Spleen (tissue), 11 donors: ENCODE measurements around the gene CIAO2B. TPM values are rescaled to one million over a fixed set of nuclear protein-coding genes. Genes with fewer than 3 reads are reported as not detected.
"Not testable (repeated sequence)": the region's sequence is repeated elsewhere in the genome, so short reads cannot be mapped to it uniquely, and the experiment has no call there.

Experiments used
- DNase-seq: peaks from one replicate; pipeline ENCODE4 v3.0.0-alpha.2; 2020
- H3K27ac ChIP-seq, 8 donors: fragments of 200-600 bp; sonication (generic) in 7 of 8; 1 replicate in 4 of 8; 2 replicates in 4 of 8; pipeline versions ENCODE4 v1.5.0 to v1.8.0; 2016 to 2021; ENCODE audit warnings: inconsistent platforms in 4 of 8, mild to moderate bottlenecking in 4 of 8, moderate library complexity in 1 of 8
- H3K27me3 ChIP-seq, 7 donors: fragments of 200-600 bp; sonication (generic) in 6 of 7; replicated peaks in 1 of 7; 1 replicate in 4 of 7; 2 replicates in 3 of 7; pipeline versions ENCODE4 v1.5.0 to v1.8.0; 2016 to 2021; ENCODE audit warnings: inconsistent platforms in 3 of 7, mild to moderate bottlenecking in 1 of 7
- H3K36me3 ChIP-seq, 6 donors: fragments of 200-600 bp; sonication (generic) in 5 of 6; 1 replicate in 4 of 6; 2 replicates in 2 of 6; pipeline versions ENCODE4 v1.5.0 to v1.8.0; 2016 to 2021; ENCODE audit warnings: inconsistent platforms in 2 of 6
- H3K4me1 ChIP-seq, 6 donors: fragments of 200-600 bp; sonication (generic) in 5 of 6; 1 replicate in 3 of 6; 2 replicates in 3 of 6; pipeline versions ENCODE4 v1.5.0 to v1.8.0; 2016 to 2021; ENCODE audit warnings: inconsistent platforms in 3 of 6
- H3K4me3 ChIP-seq, 8 donors: fragments of 200-600 bp; sonication (generic) in 7 of 8; 1 replicate in 4 of 8; 2 replicates in 4 of 8; pipeline versions ENCODE4 v1.5.0 to v1.8.0; 2016 to 2021; ENCODE audit warnings: inconsistent platforms in 4 of 8, mild to moderate bottlenecking in 4 of 8, moderate library complexity in 2 of 8
- H3K9me3 ChIP-seq, 8 donors: fragments of 200-600 bp; sonication (generic) in 7 of 8; 1 replicate in 4 of 8; 2 replicates in 4 of 8; pipeline versions ENCODE4 v1.5.0 to v1.8.0; 2016 to 2021; ENCODE audit warnings: inconsistent platforms in 4 of 8
- CTCF ChIP-seq, 11 experiments: fragments of 200-600 bp in 7 of 11; fragments of 450-650 bp in 4 of 11; sonication (generic) in 4 of 11; IDR thresholded peaks in 8 of 11; conservative IDR thresholded peaks in 3 of 11; 1 replicate in 7 of 11; 2 replicates in 4 of 11; pipeline versions ENCODE4 v1.4.0 to v1.8.0; 2016 to 2021; ENCODE audit warnings: antibody characterized with exemption in 11 of 11, inconsistent platforms in 4 of 11, mild to moderate bottlenecking in 1 of 11
- POLR2A ChIP-seq, 3 donors: fragments of 450-650 bp; IDR thresholded peaks; one replicate each; pipeline ENCODE4 v1.5.1; 2017; ENCODE audit warnings: antibody characterized with exemption in 3 of 3, mild to moderate bottlenecking in 1 of 3
- POLR2AphosphoS5 ChIP-seq, 3 donors: sonication (generic); formaldehyde crosslinking; IDR thresholded peaks; one replicate each; pipeline ENCODE4 v1.5.1; 2017; ENCODE audit warnings: antibody characterized with exemption in 3 of 3
- WGBS, 5 donors: extraction: QIAGEN DNeasy Blood & Tissue Kit in 3 of 5; methylation state at CpG; one replicate each; pipeline versions ENCODE4 v1.1.5 to v1.1.7; 2013 to 2018; 5-methylcytosine and 5-hydroxymethylcytosine counted together
- intact Hi-C: fragments of 100-400 bp; cut with DNase I; formaldehyde crosslinking; loops from one replicate; pipeline ENCODE4 v1.15.0; 2023; ENCODE audit warnings: low total_unique reads
- polyA plus RNA-seq, 3 donors: library from polyadenylated mRNA; stranded (reverse); fragments of 200-250 nt; gene quantifications; one replicate each; pipeline ENCODE4 v1.2.1, GENCODE V29; 2013
- total RNA-seq, 7 donors: library from RNA; depleted of rRNA in 3 of 7; stranded (reverse); fragments of >200 nt in 3 of 7; fragmentation: NEBNext Ultra II Directional in 4 of 7; extraction: Animal tissue kit (Norgen Biotek cat#: 25700) in 4 of 7; gene quantifications; one replicate each; pipeline versions ENCODE4 v1.1.0 to v1.2.1, GENCODE V29; 2016 to 2021
- donor health status: healthy with polysubstance abuse.
- donor health status: DM: no; HTN: no; CAD: no; lungs with moderate emphysema.
- donor health status: DM: no; HTN: no; CAD: no.
- donor health status: Bipolar disorder and iron deficiency.
- donor health status: healthy.
- donor health status: DM: no; HTN: no; CAD: no.
- donor health status: DM: yes; HTN: yes; CAD: no.

The CIAO2B gene
- total and polyA plus RNA-seq, 10 donors, result 46.8 to 168 (median 58.1) TPM

DNA sequence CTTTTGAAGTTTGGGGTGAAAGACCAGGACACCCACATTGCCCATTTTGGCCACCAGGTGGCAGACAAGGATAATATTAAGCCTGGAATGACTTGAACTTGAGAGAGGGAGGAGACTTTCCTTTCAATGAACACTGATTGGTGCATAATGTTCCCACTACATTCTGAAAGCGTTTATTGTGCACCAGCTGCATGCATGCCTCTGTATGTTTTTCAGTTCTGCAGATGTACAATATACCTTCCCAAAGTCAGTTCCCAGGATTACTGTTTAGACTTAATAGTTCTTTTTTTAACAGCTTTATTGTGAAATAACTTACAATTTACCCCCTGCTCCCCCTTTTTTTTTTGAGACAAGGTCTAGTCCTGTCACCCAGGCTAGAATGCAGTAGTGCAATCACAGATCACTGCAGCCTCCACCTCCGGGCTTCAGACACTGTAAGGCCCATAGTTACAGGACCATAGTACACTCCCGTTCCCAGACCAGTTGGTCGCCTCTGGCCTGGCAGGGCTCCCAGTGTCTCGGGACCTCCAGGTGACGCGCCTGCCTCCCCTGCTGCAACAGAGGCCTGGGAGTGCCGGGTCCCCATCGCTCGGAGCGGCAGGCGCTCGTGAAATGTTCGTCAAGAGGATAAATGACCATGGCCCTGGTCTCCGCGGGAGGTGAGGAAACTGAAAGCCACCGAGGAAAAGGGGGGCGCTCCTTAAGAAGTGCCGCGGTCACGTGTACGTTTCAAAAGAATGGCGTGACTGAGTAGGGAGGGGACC lies 13.3 kb upstream of the CIAO2B start:
- H3K36me3 ChIP-seq, result peaks cover 0 to 20% (median 16%) of the 10 kb centered on the region in 6 donors
- H3K27me3 ChIP-seq, result peaks cover 0 to 49% (median 17%) of the 10 kb centered on the region in 7 donors
- WGBS, 5 donors, result 0 to 1% (median 0%) methylated on average over 9 to 23 of the region's 23 CpGs
- H3K4me1 ChIP-seq, result peaks cover 5 to 28% (median 21%) of the 10 kb centered on the region in 6 donors
- no peak overlapping the region for H3K27ac ChIP-seq
- TF ChIP-seq POLR2A (IDR thresholded peaks at IDR 0.05) (no peak), CTCF (IDR thresholded peaks at IDR 0.05 in 8 of 11, conservative IDR thresholded peaks at IDR 0.05 in 3 of 11) (peak; percentile 87 to 97 (median 94)), POLR2AphosphoS5 (IDR thresholded peaks at IDR 0.05) (peak in 1 of 3 donors; percentile 41)
- peaks cover 0 to 5% (median 0%) of the 10 kb centered on the region in 8 donors for H3K9me3 ChIP-seq
- DNase-seq, result peak; percentile 86
- intact Hi-C loops, result no loop called here
- H3K4me3 ChIP-seq, result peak overlapping the region; percentile 33 to 70 (median 46)

GRCh38 chr16:66946974-66947301 lies 12.7 kb upstream of the CIAO2B start:
- peaks cover 0 to 25% (median 21%) of the 10 kb centered on the region in 6 donors for H3K36me3 ChIP-seq
- intact Hi-C loops, result no loop called here

DNA sequence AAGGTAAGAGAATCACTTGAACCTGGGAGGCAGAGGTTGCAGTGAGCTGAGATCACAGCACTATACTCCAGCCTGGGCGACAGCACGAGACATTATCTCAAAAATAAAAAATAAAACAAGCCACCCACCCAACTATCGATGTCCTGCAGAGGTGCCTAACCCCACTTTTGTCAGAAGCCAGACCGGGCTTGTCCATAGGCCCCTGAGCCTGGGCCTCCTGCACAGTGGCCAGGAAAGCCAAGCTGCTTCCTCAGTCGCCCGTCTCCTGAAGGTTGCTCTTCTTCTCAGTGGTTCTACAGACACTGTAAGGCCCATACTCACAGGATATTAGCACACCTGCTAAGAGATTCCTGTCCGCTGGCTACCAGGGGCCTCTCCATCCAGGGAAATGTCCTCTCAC lies 12.3 kb upstream of the CIAO2B start:
- 69 to 85% (median 77%) methylated on average over 7 of the region's 7 CpGs for WGBS, 5 donors
- TF ChIP-seq CTCF (IDR thresholded peaks at IDR 0.05 in 8 of 11, conservative IDR thresholded peaks at IDR 0.05 in 3 of 11) (no peak), POLR2AphosphoS5 (IDR thresholded peaks at IDR 0.05) (no peak), POLR2A (IDR thresholded peaks at IDR 0.05) (no peak)
- no peak overlapping the region for H3K4me3 ChIP-seq
- DNase-seq, result no peak
- intact Hi-C loops, result no loop called here
- peaks cover 0 to 29% (median 25%) of the 10 kb centered on the region in 6 donors for H3K36me3 ChIP-seq
- peaks cover 0 to 5% (median 0%) of the 10 kb centered on the region in 8 donors for H3K9me3 ChIP-seq
- H3K27ac ChIP-seq, result no peak overlapping the region
- H3K27me3 ChIP-seq, result peaks cover 0 to 39% (median 17%) of the 10 kb centered on the region in 7 donors
- H3K4me1 ChIP-seq, result peaks cover 5 to 28% (median 21%) of the 10 kb centered on the region in 6 donors

More at GRCh38 chr16:66946974-66947301, 12.7 kb upstream of the CIAO2B start:
- Histone ChIP-seq H3K9me3 (peaks cover 0 to 5% (median 0%) of the 10 kb centered on the region in 8 donors), H3K27ac (no peak overlapping the region), H3K4me1 (peaks cover 5 to 28% (median 21%) of the 10 kb centered on the region in 6 donors), H3K4me3 (no peak overlapping the region), H3K27me3 (peaks cover 0 to 43% (median 17%) of the 10 kb centered on the region in 7 donors)
- no peak for DNase-seq
- WGBS, 5 donors, result 32 to 45% (median 39%) methylated on average over 5 of the region's 5 CpGs
- TF ChIP-seq CTCF (IDR thresholded peaks at IDR 0.05 in 8 of 11, conservative IDR thresholded peaks at IDR 0.05 in 3 of 11) (no peak), POLR2AphosphoS5 (IDR thresholded peaks at IDR 0.05) (no peak), POLR2A (IDR thresholded peaks at IDR 0.05) (no peak)

- 81 to 90% (median 84%) methylated on average over 4 of the region's 4 CpGs for WGBS, 5 donors
- Histone ChIP-seq H3K4me1 (peaks cover 5 to 28% (median 21%) of the 10 kb centered on the region in 6 donors), H3K27me3 (peaks cover 0 to 33% (median 17%) of the 10 kb centered on the region in 7 donors), H3K27ac (no peak overlapping the region), H3K36me3 (peaks cover 0 to 35% (median 31%) of the 10 kb centered on the region in 6 donors), H3K4me3 (no peak overlapping the region), H3K9me3 (no peaks in the 10 kb centered on the region)
- intact Hi-C loops, result no loop called here
- DNase-seq, result no peak
- no peak for TF ChIP-seq POLR2AphosphoS5 (IDR thresholded peaks at IDR 0.05)
- TF ChIP-seq CTCF (IDR thresholded peaks at IDR 0.05 in 8 of 11, conservative IDR thresholded peaks at IDR 0.05 in 3 of 11), result no peak
- no peak for TF ChIP-seq POLR2A (IDR thresholded peaks at IDR 0.05)
Measured at GRCh38 chr16:66945939-66946338, 11.7 kb upstream of the CIAO2B start.

- H3K36me3 ChIP-seq, result peaks cover 0 to 45% (median 41%) of the 10 kb centered on the region in 6 donors
- intact Hi-C loops, H3K9me3 ChIP-seq, H3K27ac ChIP-seq, DNase-seq, H3K4me3 ChIP-seq: not testable (repeated sequence)
- WGBS, 5 donors, result 84 to 92% (median 87%) methylated on average over 9 of the region's 9 CpGs
- peaks cover 0 to 26% (median 11%) of the 10 kb centered on the region in 7 donors for H3K27me3 ChIP-seq
- peaks cover 5 to 28% (median 21%) of the 10 kb centered on the region in 6 donors for H3K4me1 ChIP-seq
Measured at GRCh38 chr16:66944971-66945370, 10.8 kb upstream of the CIAO2B start.
